Prostate gland (tissue), 2 donors: ENCODE results near the gene HTR6.

Source experiments
- CTCF ChIP-seq, 4 experiments: fragments of 200-600 bp in 2 of 4; fragments of 450-650 bp in 2 of 4; sonication (generic) in 2 of 4; IDR thresholded peaks; 1 replicate in 3 of 4; 2 replicates in 1 of 4; pipeline ENCODE4 v1.5.1; 2016 to 2019; ENCODE audit warnings: antibody characterized with exemption in 4 of 4, mild to moderate bottlenecking in 2 of 4, moderate library complexity in 2 of 4
- POLR2A ChIP-seq: fragments of 450-650 bp; IDR thresholded peaks from one replicate; pipeline ENCODE4 v1.6.1; 2016; ENCODE audit warnings: antibody characterized with exemption, mild to moderate bottlenecking

- TF ChIP-seq CTCF (IDR thresholded peaks at IDR 0.05) (no peak), POLR2A (no peak)
Measured at GRCh38 chr1:19670787-19671186, 6.1 kb downstream of the HTR6 start.
